GM23248 (cell line): ENCODE measurements around the gene PHF11. TPM values are rescaled to one million over a fixed set of nuclear protein-coding genes. Genes with fewer than 3 reads are reported as not detected.

Experiments used
- DNase-seq: peaks from one replicate; pipeline ENCODE4 v3.0.0-alpha.2; 2015
- H2AFZ ChIP-seq: fragments of 200-600 bp; sonication (generic); 2 replicates; pipeline ENCODE4 v1.6.1; 2016; ENCODE audit warnings: antibody characterized with exemption
- H3F3A ChIP-seq: fragments of 200-600 bp; sonication (generic); 2 replicates; pipeline ENCODE4 v1.6.1; 2016; ENCODE audit warnings: mild to moderate bottlenecking, antibody characterized with exemption, mixed run types; ENCODE audit not compliant: insufficient read depth
- H3K27ac ChIP-seq: fragments of 200-600 bp; sonication (generic); 2 replicates; pipeline ENCODE4 v1.5.1; 2016; ENCODE audit warnings: mild to moderate bottlenecking
- H3K27me3 ChIP-seq: fragments of 200-600 bp; sonication (generic); replicated peaks from 2 replicates; pipeline ENCODE4 v1.6.1; 2016; ENCODE audit warnings: mild to moderate bottlenecking; ENCODE audit not compliant: insufficient read depth
- H3K36me3 ChIP-seq: fragments of 200-600 bp; sonication (generic); 2 replicates; pipeline ENCODE4 v1.6.1; 2016; ENCODE audit warnings: low read depth, mild to moderate bottlenecking
- H3K4me1 ChIP-seq: fragments of 200-600 bp; sonication (generic); 2 replicates; pipeline ENCODE4 v1.6.1; 2016; ENCODE audit warnings: mild to moderate bottlenecking; ENCODE audit not compliant: insufficient read depth
- H3K4me2 ChIP-seq: fragments of 200-600 bp; sonication (generic); one replicate; pipeline ENCODE4 v1.6.1; 2016; ENCODE audit warnings: mild to moderate bottlenecking; ENCODE audit not compliant: unreplicated experiment
- H3K4me3 ChIP-seq: fragments of 200-600 bp; sonication (generic); 2 replicates; pipeline ENCODE4 v1.5.1; 2016; ENCODE audit warnings: mild to moderate bottlenecking
- H3K79me2 ChIP-seq: fragments of 200-600 bp; sonication (generic); 2 replicates; pipeline ENCODE4 v1.6.1; 2016; ENCODE audit warnings: mild to moderate bottlenecking; ENCODE audit not compliant: insufficient read depth
- H3K9ac ChIP-seq: fragments of 200-600 bp; sonication (generic); 2 replicates; pipeline ENCODE4 v1.6.1; 2016; ENCODE audit warnings: mild to moderate bottlenecking
- H3K9me2 ChIP-seq: fragments of 200-600 bp; sonication (generic); 2 replicates; pipeline ENCODE4 v1.6.1; 2016; ENCODE audit warnings: mixed run types, mild to moderate bottlenecking, moderate library complexity; ENCODE audit not compliant: insufficient read depth
- H3K9me3 ChIP-seq: fragments of 200-600 bp; sonication (generic); one replicate; pipeline ENCODE4 v1.6.1; 2017; ENCODE audit warnings: low read depth
- H4K20me1 ChIP-seq: fragments of 200-600 bp; sonication (generic); 2 replicates; pipeline ENCODE4 v1.6.0; 2016; ENCODE audit not compliant: insufficient read depth
- EZH2 ChIP-seq: fragments of 200-600 bp; sonication (generic); IDR thresholded peaks from 2 replicates; pipeline ENCODE4 v1.6.1; 2018; ENCODE audit warnings: antibody characterized with exemption, mild to moderate bottlenecking; ENCODE audit not compliant: insufficient read depth, poor library complexity, severe bottlenecking
- EZH2phosphoT487 ChIP-seq: fragments of 200-600 bp; sonication (generic); IDR thresholded peaks from 2 replicates; pipeline ENCODE4 v1.6.1; 2018; ENCODE audit warnings: antibody characterized with exemption, moderate library complexity, mild to moderate bottlenecking, low read depth; ENCODE audit not compliant: insufficient read depth
- WGBS, 2 experiments: methylation state at CpG; one replicate each; pipeline ENCODE4 v1.1.6; 2015 to 2017; ENCODE audit warnings: low lambda C conversion rate in 2 of 2, low coverage in 1 of 2; ENCODE audit errors: missing lambda C conversion rate in 2 of 2; 5-methylcytosine and 5-hydroxymethylcytosine counted together
- in situ Hi-C: fragments of 300-500 bp; cut with MboI; formaldehyde crosslinking; loops from 2 replicates; pipeline ENCODE4 v1.15.0; 2020
- polyA plus RNA-seq: library from polyadenylated mRNA; unstranded; fragments of >200 nt; fragmentation: Nextera tagmentation; extraction: Ambion mirVana; gene quantifications from 2 replicates; pipeline ENCODE4 v1.2.1, GENCODE V29; 2016
- total RNA-seq: library from RNA; depleted of rRNA; stranded (reverse); fragments of >200 nt; shearing (Covaris generic); gene quantifications from 2 replicates; pipeline ENCODE4 v1.2.3, GENCODE V29; 2014

Gene PHF11
- total and polyA plus RNA-seq, 2 experiments from 2014 or later, result 16.9 to 29.3 TPM

GRCh38 chr13:49512578-49512977 lies 16.8 kb downstream of the PHF11 start:
- Histone ChIP-seq H3K9me3 (no peaks in the 10 kb centered on the region), H3K4me2 (no peak overlapping the region), H3K27me3 (no peaks in the 10 kb centered on the region), H3K9ac (no peak overlapping the region), H3K4me1 (no peaks in the 10 kb centered on the region), H3K4me3 (no peak overlapping the region), H4K20me1 (no peaks in the 10 kb centered on the region), H3K9me2 (no peaks in the 10 kb centered on the region), H3F3A (no peaks in the 10 kb centered on the region), H3K36me3 (peaks cover 4% of the 10 kb centered on the region; the same call in 1 of the 2 replicates), H3K27ac (no peak overlapping the region), H3K79me2 (no peaks in the 10 kb centered on the region), H2AFZ (no peak overlapping the region)
- TF ChIP-seq EZH2, result no peak
- TF ChIP-seq EZH2phosphoT487, result no peak
- WGBS, 2 experiments, result 78 to 95% methylated on average over 2 of the region's 2 CpGs
- DNase-seq, result no peak
- in situ Hi-C loops, result no loop called here

- no peak for DNase-seq
- Histone ChIP-seq H3K9me3 (no peaks in the 10 kb centered on the region), H3K4me1 (no peaks in the 10 kb centered on the region), H4K20me1 (no peaks in the 10 kb centered on the region), H3F3A (no peaks in the 10 kb centered on the region), H3K4me3 (no peak overlapping the region), H3K4me2 (no peak overlapping the region), H3K27me3 (no peaks in the 10 kb centered on the region), H3K9me2 (no peaks in the 10 kb centered on the region), H3K79me2 (no peaks in the 10 kb centered on the region), H3K9ac (no peak overlapping the region), H3K27ac (no peak overlapping the region), H3K36me3 (peaks cover 10% of the 10 kb centered on the region; the same call in 1 of the 2 replicates), H2AFZ (no peak overlapping the region)
- TF ChIP-seq EZH2 (no peak), EZH2phosphoT487 (no peak)
- in situ Hi-C loops, result no loop called here
- WGBS, 2 experiments, result 85 to 86% methylated on average over 5 of the region's 5 CpGs
These were observed 20.7 kb downstream of the PHF11 start for GRCh38 chr13:49516467-49516866.

DNA sequence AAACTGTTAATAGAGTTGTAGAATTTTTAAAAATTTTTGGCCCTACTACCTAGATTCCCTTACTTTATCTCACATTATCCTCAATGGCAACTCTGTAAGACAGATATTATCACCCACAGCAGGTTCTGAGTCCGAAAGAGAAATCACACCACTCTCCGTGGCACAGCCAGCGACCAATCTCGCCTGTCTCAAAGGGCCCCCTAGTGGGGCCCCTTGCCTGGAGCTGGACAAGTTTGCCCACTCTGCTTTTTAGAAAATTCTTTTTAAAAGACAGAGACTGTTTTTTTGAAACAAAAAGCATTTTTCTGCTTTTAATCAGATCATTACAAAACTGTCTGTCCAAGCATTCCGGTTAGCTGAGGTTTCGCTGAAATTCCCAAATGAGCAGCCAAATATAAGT lies 21.7 kb downstream of the PHF11 start:
- Histone ChIP-seq H3F3A (no peaks in the 10 kb centered on the region), H3K4me3 (no peak overlapping the region), H2AFZ (no peak overlapping the region), H3K9me2 (no peaks in the 10 kb centered on the region), H3K4me1 (no peaks in the 10 kb centered on the region), H4K20me1 (no peaks in the 10 kb centered on the region), H3K27me3 (no peaks in the 10 kb centered on the region), H3K9me3 (no peaks in the 10 kb centered on the region), H3K4me2 (no peak overlapping the region), H3K36me3 (peaks cover 10% of the 10 kb centered on the region; the same call in 1 of the 2 replicates), H3K27ac (no peak overlapping the region), H3K79me2 (no peaks in the 10 kb centered on the region), H3K9ac (no peak overlapping the region)
- no peak for DNase-seq
- WGBS, 2 experiments, result 86% methylated on average over 6 of the region's 6 CpGs
- TF ChIP-seq EZH2phosphoT487, result no peak
- TF ChIP-seq EZH2, result no peak
- in situ Hi-C loops, result no loop called here

DNA sequence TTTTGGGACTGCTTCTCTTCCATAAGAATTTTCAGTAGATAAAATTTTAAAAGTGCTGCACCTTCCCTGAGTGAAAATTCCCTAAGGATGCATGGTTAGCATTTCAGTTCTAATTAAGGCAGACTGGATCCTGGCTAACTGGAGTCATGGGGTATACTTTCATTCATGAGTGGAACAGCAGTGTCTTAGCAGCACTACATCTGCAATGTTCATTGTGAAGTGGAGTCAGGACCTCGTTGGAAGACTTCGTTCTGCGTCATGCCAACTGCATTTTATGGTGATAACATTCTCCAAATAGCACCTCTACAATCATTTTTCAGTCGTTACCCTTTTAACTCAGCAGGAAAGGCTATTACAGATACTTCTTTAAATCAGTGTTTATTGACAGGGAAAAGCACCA lies 25.5 kb downstream of the PHF11 start:
- Histone ChIP-seq H3K36me3 (peaks cover 17% of the 10 kb centered on the region; the same call in 1 of the 2 replicates), H3K4me1 (no peaks in the 10 kb centered on the region), H4K20me1 (no peaks in the 10 kb centered on the region), H3K9ac (no peak overlapping the region), H3K27ac (no peak overlapping the region), H3F3A (no peaks in the 10 kb centered on the region), H3K4me2 (no peak overlapping the region), H2AFZ (no peak overlapping the region), H3K27me3 (no peaks in the 10 kb centered on the region), H3K4me3 (no peak overlapping the region), H3K9me3 (no peaks in the 10 kb centered on the region), H3K79me2 (no peaks in the 10 kb centered on the region), H3K9me2 (no peaks in the 10 kb centered on the region)
- 77 to 87% methylated on average over 4 of the region's 4 CpGs for WGBS, 2 experiments
- in situ Hi-C loops, result no loop called here
- TF ChIP-seq EZH2, result no peak
- TF ChIP-seq EZH2phosphoT487, result no peak
- DNase-seq, result no peak
